Measurements from ENCODE around the gene ERP44.
A peak's percentile ranks its signal among the peaks of the same experiment; 100 is the strongest.
"Not testable (repeated sequence)": the region's sequence is repeated elsewhere in the genome, so short reads cannot be mapped to it uniquely, and the experiment has no call there.

Gene ERP44

GRCh38 chr9:100099722-100100042 lies 882 bp upstream of the ERP44 start:
- DNase-seq: no peak

DNA sequence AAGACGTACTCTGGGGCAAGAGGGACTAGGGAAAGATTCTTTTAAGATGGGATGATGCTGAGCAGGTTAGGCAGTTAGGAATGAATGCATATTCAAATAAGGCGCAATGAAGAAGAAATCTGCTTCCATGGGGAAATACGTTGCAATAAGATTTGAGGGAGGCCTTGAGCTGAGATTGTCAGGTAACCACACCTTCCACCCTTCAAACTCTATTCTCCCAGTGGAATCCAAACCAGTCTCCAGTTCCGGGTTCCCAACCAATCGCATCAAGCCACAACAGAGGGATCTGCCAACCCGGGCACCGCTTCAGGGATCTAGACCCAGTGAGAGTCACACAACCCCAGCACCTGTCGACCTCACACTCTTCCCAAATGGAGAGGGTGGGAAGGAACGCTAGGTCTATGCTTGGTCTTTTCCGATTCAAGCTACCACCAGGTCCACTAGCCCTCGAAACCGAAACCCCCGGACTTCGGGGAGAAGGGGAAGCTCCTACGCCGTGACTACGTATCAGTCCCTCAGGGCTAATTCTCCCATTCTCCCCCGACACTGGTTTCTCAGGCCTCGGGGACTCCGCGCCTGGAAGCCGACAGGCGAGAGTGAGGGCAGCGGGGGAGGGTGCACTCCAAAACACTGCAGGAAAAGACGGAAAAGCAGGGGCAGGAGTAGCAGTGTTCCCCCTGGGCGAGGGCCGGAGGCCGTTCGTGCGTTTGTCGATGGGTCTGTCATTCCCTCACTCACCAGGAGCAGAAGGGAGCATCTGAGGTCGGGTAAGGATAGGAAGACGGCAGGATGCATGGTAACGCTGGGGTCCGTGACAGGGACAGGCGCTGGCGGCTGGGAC lies 534 bp downstream of the ERP44 start:
- peak; percentile 30 for DNase-seq

DNA sequence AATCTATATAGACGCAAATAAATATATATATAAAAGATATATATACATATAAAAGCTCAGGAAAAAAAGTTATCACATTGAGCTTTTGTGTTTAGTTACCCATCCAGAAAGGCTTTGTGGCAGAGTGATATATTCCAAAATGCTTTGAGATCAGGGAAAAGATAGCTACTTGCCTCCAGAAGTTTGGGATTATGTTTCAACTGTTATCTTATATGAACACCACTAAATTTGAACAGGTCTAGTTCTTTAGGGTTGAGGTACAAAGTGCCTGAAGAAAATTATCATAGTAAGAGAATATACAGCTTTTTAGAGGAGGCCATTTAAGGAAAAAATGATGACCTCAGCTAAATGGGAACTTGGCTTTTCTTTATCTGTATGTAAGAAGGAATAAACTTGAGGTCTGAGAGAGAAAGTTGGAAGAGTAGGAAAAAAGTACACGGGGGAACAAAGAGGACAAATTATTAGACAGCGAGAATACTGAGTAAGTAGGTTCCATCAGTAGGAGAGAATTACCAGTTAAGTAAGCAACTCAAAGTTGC lies 2.4 kb downstream of the ERP44 start:
- DNase-seq: no peak

DNA sequence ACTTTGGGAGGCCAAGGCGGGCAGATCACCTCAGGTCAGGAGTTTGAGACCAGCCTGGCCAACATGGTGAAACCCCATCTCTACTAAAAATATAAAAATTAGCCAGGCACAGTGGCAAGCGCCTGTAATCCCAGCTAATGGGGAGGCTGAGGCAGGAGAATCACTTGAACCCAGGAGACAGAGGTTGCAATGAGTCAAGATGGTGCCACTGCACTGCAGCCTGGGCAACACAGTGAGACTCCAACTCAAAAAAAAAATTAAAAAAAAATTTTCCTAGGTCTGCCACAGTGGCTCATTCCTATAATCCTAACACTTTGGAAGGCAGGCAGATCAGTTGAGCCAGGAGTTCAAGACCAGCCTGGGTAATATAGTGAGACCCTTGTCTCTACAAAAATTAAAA lies 4.4 kb downstream of the ERP44 start:
- DNase-seq: not testable (repeated sequence)

- no peak for DNase-seq
Measured at GRCh38 chr9:100092066-100092465, 6.7 kb downstream of the ERP44 start.

GRCh38 chr9:100091650-100092049 lies 7.2 kb downstream of the ERP44 start:
- no peak for DNase-seq

- DNase-seq: no peak
Measured at GRCh38 chr9:100090880-100091279, 7.9 kb downstream of the ERP44 start.

GRCh38 chr9:100088202-100088601 lies 10.6 kb downstream of the ERP44 start:
- DNase-seq: peak; percentile 22

- DNase-seq: peak; percentile 52
Measured at GRCh38 chr9:100087218-100087617, 11.6 kb downstream of the ERP44 start.

DNA sequence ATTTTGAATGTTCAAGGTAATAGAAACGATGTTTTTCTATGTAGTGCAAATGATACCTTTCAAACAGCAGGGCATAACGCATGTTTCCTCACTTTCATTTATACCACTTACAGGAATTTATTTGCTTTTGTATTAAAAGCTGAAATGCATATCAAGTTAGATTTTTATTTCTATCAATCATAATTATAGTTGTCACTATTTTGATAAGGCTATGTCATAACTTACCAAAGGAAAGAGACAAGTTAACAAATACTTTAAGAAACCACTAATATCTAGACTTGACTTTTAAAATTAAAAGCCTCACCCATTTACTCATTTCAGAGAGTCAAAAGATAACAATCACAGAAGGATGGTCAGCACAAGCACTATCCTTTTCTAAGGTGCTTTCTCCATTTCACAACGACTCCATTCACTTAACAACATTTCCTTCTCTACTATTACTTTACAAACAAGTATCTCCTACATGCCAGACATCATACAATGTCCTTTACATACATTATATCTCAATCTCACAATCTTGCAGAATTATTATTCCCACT lies 12.6 kb downstream of the ERP44 start:
- no peak for DNase-seq

DNA sequence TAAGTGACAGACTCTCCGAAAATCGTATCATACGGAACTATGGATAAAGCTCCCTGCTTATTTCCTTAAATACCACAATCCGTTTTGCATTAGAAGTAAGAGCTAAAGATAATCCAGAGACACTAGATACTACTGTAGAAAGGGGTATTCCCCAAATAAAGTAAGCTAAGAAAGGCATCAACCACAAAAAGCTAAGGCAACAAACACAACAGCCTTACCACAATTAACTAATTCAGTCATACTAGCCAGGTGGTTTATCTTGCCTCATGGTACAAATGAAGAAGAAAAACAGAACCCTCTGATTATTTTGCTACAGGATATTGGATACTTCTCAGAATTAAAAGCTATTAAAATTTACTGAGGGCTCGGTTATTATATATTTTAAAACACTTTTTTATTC lies 14.1 kb downstream of the ERP44 start:
- DNase-seq: peak; percentile 39

DNA sequence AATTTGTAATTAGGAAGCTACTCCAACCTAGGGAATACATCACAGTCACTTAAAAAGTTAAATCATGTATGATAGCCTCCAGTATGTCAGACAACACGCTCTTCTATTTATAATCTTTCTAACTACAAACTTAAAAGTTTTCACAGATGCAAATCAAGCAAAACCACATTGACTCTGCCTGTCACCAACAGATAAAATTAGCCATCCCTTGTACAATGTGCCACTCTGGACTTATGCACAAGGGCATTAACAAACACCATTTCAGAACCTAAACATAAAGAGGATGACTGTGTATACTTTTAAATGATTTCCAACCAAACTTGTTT lies 14.7 kb downstream of the ERP44 start:
- no peak for DNase-seq

DNA sequence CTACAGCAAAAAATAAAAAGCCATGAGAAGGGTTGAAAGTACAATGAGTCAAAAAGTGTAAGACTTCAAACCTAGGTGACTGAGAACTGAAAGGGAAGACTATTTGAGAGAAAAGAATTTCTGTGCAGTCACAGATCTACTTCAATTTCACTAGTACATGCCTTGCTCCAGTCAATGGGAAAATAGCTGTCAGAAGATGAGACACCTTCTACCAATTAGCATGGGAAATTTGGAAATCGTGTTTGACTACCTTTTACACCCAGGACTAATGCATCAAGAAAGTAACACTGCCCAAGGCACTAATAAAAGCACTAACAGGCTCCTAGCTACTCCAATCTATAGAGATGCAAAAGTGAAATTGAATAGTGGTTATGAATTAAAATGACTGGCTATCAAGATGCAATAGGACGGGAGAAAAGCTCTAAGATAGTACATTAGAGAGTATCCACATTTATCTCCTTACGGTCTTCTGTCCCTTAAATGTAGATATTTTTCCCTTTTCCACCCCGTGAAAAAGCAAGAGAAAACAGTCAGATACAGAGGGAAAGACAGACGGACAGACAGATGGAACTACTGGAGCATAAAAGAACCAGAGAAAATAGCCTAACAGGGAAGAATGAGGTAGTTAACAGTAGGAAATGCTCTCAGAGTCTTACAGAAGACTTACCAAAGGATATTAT lies 15.2 kb downstream of the ERP44 start:
- no peak for DNase-seq

DNA sequence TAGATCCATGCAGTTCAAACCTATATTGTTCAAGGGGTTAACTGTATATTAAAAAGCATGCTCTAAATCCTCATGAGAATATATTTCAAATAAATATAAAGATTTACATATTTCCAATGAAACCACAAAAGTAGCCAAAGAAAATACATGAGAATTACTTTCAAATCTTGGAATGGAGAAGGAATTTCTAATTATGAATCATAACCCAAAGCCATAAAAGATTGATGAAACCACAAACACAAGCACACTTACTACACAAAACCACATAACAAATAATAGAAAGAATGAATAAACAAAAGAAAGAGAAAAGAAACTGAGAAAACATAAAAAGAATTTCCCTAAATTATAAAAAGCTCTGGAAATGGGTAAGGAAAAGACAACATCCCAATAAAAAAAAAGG lies 16.0 kb downstream of the ERP44 start:
- DNase-seq: no peak

DNA sequence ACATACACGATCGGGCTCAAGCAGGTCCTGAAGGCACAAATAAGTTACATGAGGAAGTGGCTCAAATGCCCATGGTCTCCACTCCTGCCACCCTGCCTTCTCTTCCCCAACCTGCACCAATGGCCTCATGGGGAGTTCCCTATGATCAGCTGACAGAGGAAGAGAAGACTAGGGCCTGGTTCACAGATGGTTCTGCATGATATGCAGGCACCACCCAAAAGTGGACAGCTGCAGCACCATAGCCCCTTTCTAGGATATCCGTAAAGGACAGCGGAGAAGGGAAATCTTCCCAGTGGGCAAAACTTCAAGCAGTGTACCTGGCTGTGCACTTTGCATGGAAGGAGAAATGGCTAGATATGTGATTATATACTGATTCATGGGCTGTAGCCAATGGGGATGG lies 22.5 kb downstream of the ERP44 start:
- DNase-seq: not testable (repeated sequence)

GRCh38 chr9:100074989-100075388 lies 23.8 kb downstream of the ERP44 start:
- no peak for DNase-seq

GRCh38 chr9:100074093-100074492 lies 24.7 kb downstream of the ERP44 start:
- no peak for DNase-seq

DNA sequence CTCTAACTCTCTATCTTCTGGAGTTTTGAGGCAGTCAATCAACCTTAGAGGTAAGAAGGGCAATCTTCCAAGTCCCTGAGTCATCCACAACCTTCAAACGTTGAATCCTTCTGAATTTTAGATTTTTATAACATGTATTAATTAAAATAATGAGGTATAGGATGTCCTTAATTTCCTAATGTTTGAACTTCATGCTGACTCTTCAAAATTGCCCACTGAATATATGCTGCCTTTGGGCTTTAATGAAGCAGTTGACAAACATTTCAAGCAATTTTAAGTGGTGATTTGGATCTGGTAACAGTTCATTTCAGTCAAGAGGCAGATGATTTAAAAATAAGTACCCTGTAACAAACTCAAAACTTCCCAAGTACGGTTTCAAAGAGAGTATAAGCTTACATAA lies 26.0 kb downstream of the ERP44 start:
- no peak for DNase-seq

DNA sequence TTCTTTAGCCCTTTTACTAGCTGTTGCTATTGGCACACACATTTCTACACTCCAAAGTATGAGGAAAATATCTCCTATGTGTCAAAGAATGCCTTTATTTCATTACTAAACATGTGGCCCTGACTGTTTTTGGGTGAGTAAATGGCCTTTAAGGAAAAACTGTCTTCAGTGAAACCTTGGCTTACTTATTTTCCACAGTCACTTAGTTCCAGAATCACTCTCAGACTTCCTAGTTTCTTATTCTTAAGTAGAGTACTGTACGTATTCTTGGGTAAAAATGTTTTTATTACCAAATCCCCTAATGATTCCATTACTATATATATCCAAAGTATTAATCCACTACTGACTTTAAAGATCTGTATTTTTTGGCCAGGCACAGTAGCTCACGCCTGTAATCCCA lies 27.5 kb downstream of the ERP44 start:
- DNase-seq: no peak

GRCh38 chr9:100070104-100071041 lies 28.4 kb downstream of the ERP44 start:
- no peak for DNase-seq

DNA sequence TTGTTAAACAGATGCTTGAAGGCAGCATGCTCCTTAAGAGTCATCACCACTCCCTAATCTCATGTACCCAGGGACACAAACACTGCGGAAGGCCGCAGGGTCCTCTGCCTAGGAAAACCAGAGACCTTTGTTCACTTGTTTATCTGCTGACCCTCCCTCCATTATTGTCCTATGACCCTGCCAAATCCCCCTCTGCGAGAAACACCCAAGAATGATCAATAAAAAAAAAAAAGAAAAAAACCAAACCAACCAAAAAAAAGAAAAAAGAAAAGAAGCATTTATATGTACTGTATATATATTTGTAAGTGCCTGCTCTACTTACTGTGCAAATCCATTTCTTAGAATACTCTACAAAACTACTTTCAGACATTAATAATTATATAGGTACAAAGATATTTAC lies 29.7 kb downstream of the ERP44 start:
- not testable (repeated sequence) for DNase-seq

- DNase-seq: not testable (repeated sequence)
Measured at GRCh38 chr9:100067990-100068389, 30.8 kb downstream of the ERP44 start.

DNA sequence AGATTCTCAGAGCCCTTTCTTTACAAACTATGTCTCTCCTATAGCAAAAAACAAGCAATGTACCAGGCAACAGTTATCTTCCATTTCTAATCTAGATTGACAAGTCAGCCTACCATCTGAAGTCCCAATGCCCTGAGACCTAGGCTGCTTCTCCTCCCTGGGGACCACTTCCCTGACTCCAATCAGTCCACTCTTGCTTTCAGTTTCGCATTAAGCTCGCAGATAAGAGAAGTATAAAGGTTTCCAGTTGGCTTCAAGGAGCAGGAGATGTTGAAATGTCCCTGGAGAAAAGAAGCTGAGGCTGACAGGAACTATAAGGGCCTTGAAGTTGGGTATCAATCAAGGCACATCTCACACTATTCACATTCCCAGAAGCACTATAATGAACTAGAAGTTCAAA lies 32.3 kb downstream of the ERP44 start:
- no peak for DNase-seq
